HEK293 (cell line): ENCODE data around the gene WLS.
A peak's percentile ranks its signal among the peaks of the same experiment; 100 is the strongest.
"Not testable (repeated sequence)": the region's sequence is repeated elsewhere in the genome, so short reads cannot be mapped to it uniquely, and the experiment has no call there.

Experiments
- CTCF ChIA-PET: fragments of 350-600 bp; formaldehyde crosslinking; extraction: SDS; loops from one replicate; lab custom pipeline; 2021; ENCODE audit warnings: antibody characterized with exemption; lab: Yijun Ruan, JAX
- POLR2A ChIA-PET: fragments of 300-600 bp; formaldehyde crosslinking; extraction: SDS; loops from one replicate; lab custom pipeline; 2020; ENCODE audit warnings: antibody characterized with exemption, inconsistent platforms; lab: Yijun Ruan, JAX
- H3K27ac ChIP-seq: fragments of 200-500 bp; sonication (Bioruptor generic); 2 replicates; pipeline ENCODE4 v1.5.1; 2014; ENCODE audit warnings: low read depth, low read length, control low read depth, inconsistent platforms; ENCODE audit errors: extremely low read depth
- H3K36me3 ChIP-seq, 2 experiments: fragments of 200-500 bp in 1 of 2; sonication (Bioruptor generic) in 1 of 2; 1 replicate in 1 of 2; 2 replicates in 1 of 2; pipeline ENCODE4 v1.5.1; 2014 to 2017; ENCODE audit warnings: inconsistent platforms in 2 of 2, low read length in 2 of 2; ENCODE audit not compliant: control insufficient read depth in 2 of 2, insufficient read depth in 1 of 2
- H3K4me1 ChIP-seq: fragments of 200-500 bp; sonication (Bioruptor generic); 2 replicates; pipeline ENCODE4 v1.5.1; 2014; ENCODE audit warnings: mild to moderate bottlenecking, low read length, inconsistent platforms; ENCODE audit not compliant: control insufficient read depth, insufficient read depth
- H3K4me3 ChIP-seq: 2 replicates; pipeline ENCODE4 v1.5.1; 2011; ENCODE audit warnings: low read depth, mild to moderate bottlenecking, control low read depth, low read length, moderate library complexity
- H3K9me3 ChIP-seq: fragments of 200-500 bp; sonication (Bioruptor generic); 2 replicates; pipeline ENCODE4 v1.5.1; 2014; ENCODE audit warnings: low read depth, low read length, inconsistent platforms; ENCODE audit not compliant: control insufficient read depth, insufficient read depth
- GLI2 ChIP-seq: fragments of 450-650 bp; formaldehyde crosslinking; IDR thresholded peaks from 2 replicates; pipeline ENCODE4; 2017; ENCODE audit warnings: missing biosample characterization, missing genetic modification characterization, low read depth, borderline replicate concordance
- HOXD13 ChIP-seq: sonication (generic); formaldehyde crosslinking; IDR thresholded peaks from 2 replicates; pipeline ENCODE4 v1.8.0; 2022; ENCODE audit warnings: missing genetic modification reagents, borderline replicate concordance
- KLF8 ChIP-seq: fragments of 450-650 bp; formaldehyde crosslinking; IDR thresholded peaks from 2 replicates; pipeline ENCODE4 v1.5.1; 2016; ENCODE audit warnings: missing biosample characterization, missing genetic modification characterization
- TCF7L2 ChIP-seq: IDR thresholded peaks from 2 replicates; pipeline ENCODE4 v1.6.1; 2011; ENCODE audit warnings: low read depth, mild to moderate bottlenecking, inconsistent platforms, low read length, moderate library complexity, borderline replicate concordance
- ZNF146 ChIP-seq: fragments of 450-650 bp; formaldehyde crosslinking; IDR thresholded peaks from 2 replicates; pipeline ENCODE4 v1.5.1; 2016; ENCODE audit warnings: missing biosample characterization, missing genetic modification characterization
- ZNF423 ChIP-seq: fragments of 450-650 bp; formaldehyde crosslinking; IDR thresholded peaks from 2 replicates; pipeline ENCODE4 v1.5.1; 2016; ENCODE audit warnings: missing biosample characterization, missing genetic modification characterization
- ZNF561 ChIP-seq: fragments of 450-650 bp; IDR thresholded peaks from 2 replicates; pipeline ENCODE4 v1.5.1; 2018; ENCODE audit warnings: missing biosample characterization, missing genetic modification characterization, borderline replicate concordance
- ZXDB ChIP-seq: fragments of 450-650 bp; formaldehyde crosslinking; IDR thresholded peaks from 2 replicates; pipeline ENCODE4 v1.5.1; 2016; ENCODE audit warnings: missing biosample characterization, missing genetic modification characterization
- TF ChIP-seq, protein P1 (sequence below): fragments of 450-650 bp; formaldehyde crosslinking; IDR thresholded peaks from 2 replicates; pipeline ENCODE4 v1.5.1; 2016; ENCODE audit warnings: missing biosample characterization, missing genetic modification characterization, borderline replicate concordance
- TF ChIP-seq, protein P2 (sequence below): fragments of 450-650 bp; formaldehyde crosslinking; IDR thresholded peaks from 2 replicates; pipeline ENCODE4 v1.5.1; 2017; ENCODE audit warnings: missing biosample characterization, missing genetic modification characterization
- TF ChIP-seq, protein P3 (sequence below): fragments of 450-650 bp; formaldehyde crosslinking; IDR thresholded peaks from 2 replicates; pipeline ENCODE4 v1.5.1; 2016; ENCODE audit warnings: missing biosample characterization, missing genetic modification characterization
- TF ChIP-seq, protein P4 (sequence below): fragments of 450-650 bp; formaldehyde crosslinking; IDR thresholded peaks from 2 replicates; pipeline ENCODE4 v1.5.1; 2017; ENCODE audit warnings: missing biosample characterization, missing genetic modification characterization
- TF ChIP-seq, protein P5 (sequence below): fragments of 450-650 bp; formaldehyde crosslinking; IDR thresholded peaks from 2 replicates; pipeline ENCODE4 v1.5.1; 2016; ENCODE audit warnings: missing biosample characterization, missing genetic modification characterization, borderline replicate concordance
- TF ChIP-seq, protein P6 (sequence below): fragments of 450-650 bp; formaldehyde crosslinking; IDR thresholded peaks from 2 replicates; pipeline ENCODE4 v1.5.0; 2017; ENCODE audit warnings: missing biosample characterization, missing genetic modification characterization, borderline replicate concordance
- TF ChIP-seq, protein P7 (sequence below): fragments of 450-650 bp; formaldehyde crosslinking; IDR thresholded peaks from 2 replicates; pipeline ENCODE4 v1.5.1; 2016; ENCODE audit warnings: missing biosample characterization, missing genetic modification characterization

Gene WLS

DNA sequence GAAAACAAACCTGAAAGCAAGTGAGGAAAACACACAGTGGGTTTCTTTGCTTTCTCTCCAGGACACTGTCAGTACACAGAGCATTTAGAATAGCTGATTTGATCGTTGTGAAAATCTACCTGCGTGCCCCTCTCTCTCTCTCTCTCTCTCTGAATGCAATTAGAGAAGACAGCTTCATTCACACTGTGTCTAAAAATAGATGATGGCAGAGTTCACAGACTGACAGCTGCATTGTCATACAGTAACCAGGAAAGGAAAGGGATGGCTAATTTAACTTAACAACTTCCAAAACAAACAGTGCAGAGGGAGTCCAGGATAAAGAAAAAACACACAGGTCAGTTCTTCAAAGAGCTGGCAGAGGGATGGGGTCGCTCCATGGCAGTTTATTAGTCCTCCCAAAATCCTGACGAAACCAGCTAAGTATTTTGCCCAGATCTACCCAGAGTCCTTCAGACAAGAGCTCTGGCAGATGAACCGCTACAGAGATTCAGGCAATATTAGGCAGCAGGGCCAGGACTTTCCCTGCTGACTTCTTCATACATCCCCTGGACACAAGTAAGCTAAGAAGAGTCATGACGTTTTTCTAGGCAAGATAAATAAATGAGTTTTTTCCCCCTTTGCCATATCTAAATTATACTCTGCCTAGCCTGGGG is 58.9 kb downstream of the WLS start (continued):
- TF ChIP-seq, protein P1, sequence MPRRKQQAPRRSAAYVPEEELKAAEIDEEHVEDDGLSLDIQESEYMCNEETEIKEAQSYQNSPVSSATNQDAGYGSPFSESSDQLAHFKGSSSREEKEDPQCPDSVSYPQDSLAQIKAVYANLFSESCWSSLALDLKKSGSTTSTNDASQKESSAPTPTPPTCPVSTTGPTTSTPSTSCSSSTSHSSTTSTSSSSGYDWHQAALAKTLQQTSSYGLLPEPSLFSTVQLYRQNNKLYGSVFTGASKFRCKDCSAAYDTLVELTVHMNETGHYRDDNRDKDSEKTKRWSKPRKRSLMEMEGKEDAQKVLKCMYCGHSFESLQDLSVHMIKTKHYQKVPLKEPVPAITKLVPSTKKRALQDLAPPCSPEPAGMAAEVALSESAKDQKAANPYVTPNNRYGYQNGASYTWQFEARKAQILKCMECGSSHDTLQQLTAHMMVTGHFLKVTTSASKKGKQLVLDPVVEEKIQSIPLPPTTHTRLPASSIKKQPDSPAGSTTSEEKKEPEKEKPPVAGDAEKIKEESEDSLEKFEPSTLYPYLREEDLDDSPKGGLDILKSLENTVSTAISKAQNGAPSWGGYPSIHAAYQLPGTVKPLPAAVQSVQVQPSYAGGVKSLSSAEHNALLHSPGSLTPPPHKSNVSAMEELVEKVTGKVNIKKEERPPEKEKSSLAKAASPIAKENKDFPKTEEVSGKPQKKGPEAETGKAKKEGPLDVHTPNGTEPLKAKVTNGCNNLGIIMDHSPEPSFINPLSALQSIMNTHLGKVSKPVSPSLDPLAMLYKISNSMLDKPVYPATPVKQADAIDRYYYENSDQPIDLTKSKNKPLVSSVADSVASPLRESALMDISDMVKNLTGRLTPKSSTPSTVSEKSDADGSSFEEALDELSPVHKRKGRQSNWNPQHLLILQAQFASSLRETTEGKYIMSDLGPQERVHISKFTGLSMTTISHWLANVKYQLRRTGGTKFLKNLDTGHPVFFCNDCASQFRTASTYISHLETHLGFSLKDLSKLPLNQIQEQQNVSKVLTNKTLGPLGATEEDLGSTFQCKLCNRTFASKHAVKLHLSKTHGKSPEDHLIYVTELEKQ (tag by site-specific recombination) = 0 out of 2 replicates have a peak, but pooled peaks have one; percentile 35
- TF ChIP-seq, protein P2, sequence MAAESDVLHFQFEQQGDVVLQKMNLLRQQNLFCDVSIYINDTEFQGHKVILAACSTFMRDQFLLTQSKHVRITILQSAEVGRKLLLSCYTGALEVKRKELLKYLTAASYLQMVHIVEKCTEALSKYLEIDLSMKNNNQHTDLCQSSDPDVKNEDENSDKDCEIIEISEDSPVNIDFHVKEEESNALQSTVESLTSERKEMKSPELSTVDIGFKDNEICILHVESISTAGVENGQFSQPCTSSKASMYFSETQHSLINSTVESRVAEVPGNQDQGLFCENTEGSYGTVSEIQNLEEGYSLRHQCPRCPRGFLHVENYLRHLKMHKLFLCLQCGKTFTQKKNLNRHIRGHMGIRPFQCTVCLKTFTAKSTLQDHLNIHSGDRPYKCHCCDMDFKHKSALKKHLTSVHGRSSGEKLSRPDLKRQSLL (tag by site-specific recombination) = peak; percentile 73; the same call in 1 of the 2 replicates
- TF ChIP-seq HOXD13 (CRISPR knock-in tag) (0 out of 2 replicates have a peak, but pooled peaks have one; percentile 20), ZNF423 (tag by site-specific recombination) (no peak), KLF8 (tag by site-specific recombination) (no peak), GLI2 (tag by site-specific recombination) (0 out of 2 replicates have a peak, but pooled peaks have one; percentile 25), ZNF561 (tag by site-specific recombination) (no peak), ZXDB (0 out of 2 replicates have a peak, but pooled peaks have one; percentile 42), TCF7L2 (peak; percentile 89)

DNA sequence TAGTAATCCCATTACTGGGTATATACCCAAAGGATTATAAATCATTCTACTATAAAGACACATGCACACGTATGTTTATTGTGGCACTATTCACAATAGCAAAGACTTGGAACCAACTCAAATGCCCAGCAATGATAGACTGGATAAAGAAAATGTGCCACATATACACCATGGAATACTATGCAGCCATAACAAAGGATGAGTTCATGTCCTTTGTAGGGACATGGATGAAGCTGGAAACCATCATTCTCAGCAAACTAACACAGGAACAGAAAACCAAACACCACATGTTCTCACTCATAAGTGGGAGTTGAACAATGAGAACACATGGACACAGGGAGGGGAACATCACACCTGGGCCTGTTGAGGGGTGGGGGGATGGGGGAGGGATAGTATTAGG is 60.5 kb downstream of the WLS start:
- H3K4me3 ChIP-seq, POLR2A ChIA-PET, CTCF ChIA-PET, H3K9me3 ChIP-seq, H3K27ac ChIP-seq: not testable (repeated sequence)
- H3K4me1 ChIP-seq = peaks cover 33% of the 10 kb centered on the region
- TF ChIP-seq, protein P3, sequence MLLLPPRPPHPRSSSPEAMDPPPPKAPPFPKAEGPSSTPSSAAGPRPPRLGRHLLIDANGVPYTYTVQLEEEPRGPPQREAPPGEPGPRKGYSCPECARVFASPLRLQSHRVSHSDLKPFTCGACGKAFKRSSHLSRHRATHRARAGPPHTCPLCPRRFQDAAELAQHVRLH = 0 out of 2 replicates have a peak, but pooled peaks have one; percentile 38
- TF ChIP-seq ZNF146 (tag by site-specific recombination) = peak; percentile 94
- TF ChIP-seq, all 188 proteins: peak for 2; not testable (repeated sequence) for 186
- H3K36me3 ChIP-seq = not testable (repeated sequence)

DNA sequence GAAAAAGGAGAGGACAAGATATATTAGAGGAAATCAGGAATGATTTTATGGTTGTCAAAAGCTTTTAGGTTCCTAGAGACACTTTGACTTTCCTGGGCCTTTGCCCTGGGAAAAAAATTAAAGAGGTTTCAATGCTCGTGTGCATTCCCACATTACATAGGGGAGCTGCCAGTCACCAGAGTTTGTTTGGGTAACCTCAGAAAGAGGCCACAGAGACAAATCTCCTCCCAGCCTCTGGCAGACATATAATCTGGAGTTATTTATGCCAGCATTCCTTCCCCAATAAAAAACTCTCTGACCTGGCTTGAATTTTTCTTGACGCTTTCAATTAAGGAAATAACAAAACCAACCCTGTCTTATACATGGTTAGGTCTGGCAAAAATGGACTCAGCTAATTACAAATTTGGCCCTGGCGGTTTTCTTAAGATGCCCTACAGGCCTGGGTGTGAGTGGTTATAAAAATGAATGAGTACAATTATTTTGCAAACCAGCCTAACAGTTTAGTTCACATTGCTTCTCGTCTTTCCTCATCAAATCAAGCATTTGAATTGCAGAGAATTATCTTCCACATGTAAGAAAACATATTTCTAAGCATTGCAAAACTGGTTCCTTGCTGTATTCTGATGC is 63.7 kb downstream of the WLS start:
- POLR2A ChIA-PET = no interaction called here
- Histone ChIP-seq H3K9me3 (no peaks in the 10 kb centered on the region), H3K36me3 (peaks cover 0 to 21% of the 10 kb centered on the region in 2 experiments; a peak in 1 of 3 replicates), H3K4me3 (no peak overlapping the region), H3K4me1 (peaks cover 5% of the 10 kb centered on the region), H3K27ac (no peak overlapping the region)
- CTCF ChIA-PET = interaction anchor here (0.6 kb wide), 1 partner anchor 14 kb away, joined by 3 read pairs; no protein-coding TSS in a partner anchor
- TF ChIP-seq, protein P4, sequence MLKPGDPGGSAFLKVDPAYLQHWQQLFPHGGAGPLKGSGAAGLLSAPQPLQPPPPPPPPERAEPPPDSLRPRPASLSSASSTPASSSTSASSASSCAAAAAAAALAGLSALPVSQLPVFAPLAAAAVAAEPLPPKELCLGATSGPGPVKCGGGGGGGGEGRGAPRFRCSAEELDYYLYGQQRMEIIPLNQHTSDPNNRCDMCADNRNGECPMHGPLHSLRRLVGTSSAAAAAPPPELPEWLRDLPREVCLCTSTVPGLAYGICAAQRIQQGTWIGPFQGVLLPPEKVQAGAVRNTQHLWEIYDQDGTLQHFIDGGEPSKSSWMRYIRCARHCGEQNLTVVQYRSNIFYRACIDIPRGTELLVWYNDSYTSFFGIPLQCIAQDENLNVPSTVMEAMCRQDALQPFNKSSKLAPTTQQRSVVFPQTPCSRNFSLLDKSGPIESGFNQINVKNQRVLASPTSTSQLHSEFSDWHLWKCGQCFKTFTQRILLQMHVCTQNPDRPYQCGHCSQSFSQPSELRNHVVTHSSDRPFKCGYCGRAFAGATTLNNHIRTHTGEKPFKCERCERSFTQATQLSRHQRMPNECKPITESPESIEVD (tag by site-specific recombination) = peak; percentile 70
- TF ChIP-seq, protein P5, sequence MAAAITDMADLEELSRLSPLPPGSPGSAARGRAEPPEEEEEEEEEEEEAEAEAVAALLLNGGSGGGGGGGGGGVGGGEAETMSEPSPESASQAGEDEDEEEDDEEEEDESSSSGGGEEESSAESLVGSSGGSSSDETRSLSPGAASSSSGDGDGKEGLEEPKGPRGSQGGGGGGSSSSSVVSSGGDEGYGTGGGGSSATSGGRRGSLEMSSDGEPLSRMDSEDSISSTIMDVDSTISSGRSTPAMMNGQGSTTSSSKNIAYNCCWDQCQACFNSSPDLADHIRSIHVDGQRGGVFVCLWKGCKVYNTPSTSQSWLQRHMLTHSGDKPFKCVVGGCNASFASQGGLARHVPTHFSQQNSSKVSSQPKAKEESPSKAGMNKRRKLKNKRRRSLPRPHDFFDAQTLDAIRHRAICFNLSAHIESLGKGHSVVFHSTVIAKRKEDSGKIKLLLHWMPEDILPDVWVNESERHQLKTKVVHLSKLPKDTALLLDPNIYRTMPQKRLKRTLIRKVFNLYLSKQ (tag by site-specific recombination) = no peak
- TF ChIP-seq, protein P6, sequence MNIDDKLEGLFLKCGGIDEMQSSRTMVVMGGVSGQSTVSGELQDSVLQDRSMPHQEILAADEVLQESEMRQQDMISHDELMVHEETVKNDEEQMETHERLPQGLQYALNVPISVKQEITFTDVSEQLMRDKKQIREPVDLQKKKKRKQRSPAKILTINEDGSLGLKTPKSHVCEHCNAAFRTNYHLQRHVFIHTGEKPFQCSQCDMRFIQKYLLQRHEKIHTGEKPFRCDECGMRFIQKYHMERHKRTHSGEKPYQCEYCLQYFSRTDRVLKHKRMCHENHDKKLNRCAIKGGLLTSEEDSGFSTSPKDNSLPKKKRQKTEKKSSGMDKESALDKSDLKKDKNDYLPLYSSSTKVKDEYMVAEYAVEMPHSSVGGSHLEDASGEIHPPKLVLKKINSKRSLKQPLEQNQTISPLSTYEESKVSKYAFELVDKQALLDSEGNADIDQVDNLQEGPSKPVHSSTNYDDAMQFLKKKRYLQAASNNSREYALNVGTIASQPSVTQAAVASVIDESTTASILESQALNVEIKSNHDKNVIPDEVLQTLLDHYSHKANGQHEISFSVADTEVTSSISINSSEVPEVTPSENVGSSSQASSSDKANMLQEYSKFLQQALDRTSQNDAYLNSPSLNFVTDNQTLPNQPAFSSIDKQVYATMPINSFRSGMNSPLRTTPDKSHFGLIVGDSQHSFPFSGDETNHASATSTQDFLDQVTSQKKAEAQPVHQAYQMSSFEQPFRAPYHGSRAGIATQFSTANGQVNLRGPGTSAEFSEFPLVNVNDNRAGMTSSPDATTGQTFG (tag by site-specific recombination) = no peak
- TF ChIP-seq, protein P7, sequence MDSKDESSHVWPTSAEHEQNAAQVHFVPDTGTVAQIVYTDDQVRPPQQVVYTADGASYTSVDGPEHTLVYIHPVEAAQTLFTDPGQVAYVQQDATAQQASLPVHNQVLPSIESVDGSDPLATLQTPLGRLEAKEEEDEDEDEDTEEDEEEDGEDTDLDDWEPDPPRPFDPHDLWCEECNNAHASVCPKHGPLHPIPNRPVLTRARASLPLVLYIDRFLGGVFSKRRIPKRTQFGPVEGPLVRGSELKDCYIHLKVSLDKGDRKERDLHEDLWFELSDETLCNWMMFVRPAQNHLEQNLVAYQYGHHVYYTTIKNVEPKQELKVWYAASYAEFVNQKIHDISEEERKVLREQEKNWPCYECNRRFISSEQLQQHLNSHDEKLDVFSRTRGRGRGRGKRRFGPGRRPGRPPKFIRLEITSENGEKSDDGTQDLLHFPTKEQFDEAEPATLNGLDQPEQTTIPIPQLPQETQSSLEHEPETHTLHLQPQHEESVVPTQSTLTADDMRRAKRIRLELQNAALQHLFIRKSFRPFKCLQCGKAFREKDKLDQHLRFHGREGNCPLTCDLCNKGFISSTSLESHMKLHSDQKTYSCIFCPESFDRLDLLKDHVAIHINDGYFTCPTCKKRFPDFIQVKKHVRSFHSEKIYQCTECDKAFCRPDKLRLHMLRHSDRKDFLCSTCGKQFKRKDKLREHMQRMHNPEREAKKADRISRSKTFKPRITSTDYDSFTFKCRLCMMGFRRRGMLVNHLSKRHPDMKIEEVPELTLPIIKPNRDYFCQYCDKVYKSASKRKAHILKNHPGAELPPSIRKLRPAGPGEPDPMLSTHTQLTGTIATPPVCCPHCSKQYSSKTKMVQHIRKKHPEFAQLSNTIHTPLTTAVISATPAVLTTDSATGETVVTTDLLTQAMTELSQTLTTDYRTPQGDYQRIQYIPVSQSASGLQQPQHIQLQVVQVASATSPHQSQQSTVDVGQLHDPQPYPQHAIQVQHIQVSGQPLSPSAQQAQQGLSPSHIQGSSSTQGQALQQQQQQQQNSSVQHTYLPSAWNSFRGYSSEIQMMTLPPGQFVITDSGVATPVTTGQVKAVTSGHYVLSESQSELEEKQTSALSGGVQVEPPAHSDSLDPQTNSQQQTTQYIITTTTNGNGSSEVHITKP (tag by site-specific recombination) = 0 out of 2 replicates have a peak, but pooled peaks have one; percentile 23
